Glutamatergic neuron (in vitro differentiated cells): ENCODE measurements around the gene SUPT6H. TPM values are rescaled to one million over a fixed set of nuclear protein-coding genes. Genes with fewer than 3 reads are reported as not detected.
A peak's percentile ranks its signal among the peaks of the same experiment; 100 is the strongest.

ENCODE experiments used
- DNase-seq: peaks from one replicate; pipeline ENCODE4 v3.0.0; 2022
- H3K27ac Mint-ChIP-seq: one replicate; pipeline ENCODE4 v1.8.0; 2020; ENCODE audit warnings: mild to moderate bottlenecking, mixed read lengths, inconsistent platforms; ENCODE audit not compliant: unreplicated experiment
- H3K27me3 Mint-ChIP-seq: one replicate; pipeline ENCODE4 v1.8.0; 2020; ENCODE audit warnings: mild to moderate bottlenecking, moderate library complexity, mixed read lengths, inconsistent platforms; ENCODE audit not compliant: unreplicated experiment
- H3K36me3 Mint-ChIP-seq: one replicate; pipeline ENCODE4 v1.8.0; 2020; ENCODE audit warnings: mild to moderate bottlenecking, mixed read lengths, inconsistent platforms; ENCODE audit not compliant: unreplicated experiment
- H3K4me1 Mint-ChIP-seq: one replicate; pipeline ENCODE4 v1.8.0; 2020; ENCODE audit warnings: mild to moderate bottlenecking, low read depth, mixed read lengths, inconsistent platforms; ENCODE audit not compliant: unreplicated experiment
- H3K4me3 Mint-ChIP-seq: one replicate; pipeline ENCODE4 v1.8.0; 2020; ENCODE audit warnings: mild to moderate bottlenecking, mixed read lengths, inconsistent platforms; ENCODE audit not compliant: unreplicated experiment
- H3K9me3 Mint-ChIP-seq: one replicate; pipeline ENCODE4 v1.8.0; 2020; ENCODE audit warnings: mild to moderate bottlenecking, moderate library complexity, mixed read lengths, inconsistent platforms; ENCODE audit not compliant: unreplicated experiment
- total RNA-seq: library from RNA; stranded (reverse); fragmentation: NEBNext Ultra II Directional; extraction: Animal tissue kit (Norgen Biotek cat#: 25700); gene quantifications from one replicate; pipeline ENCODE4 v1.2.1, GENCODE V29; 2021; ENCODE audit not compliant: unreplicated experiment
- TF ChIP-seq, protein P1 (sequence below): fragments of 200-600 bp; sonication (generic); IDR thresholded peaks from one replicate; pipeline ENCODE4 v1.5.0; 2021; ENCODE audit not compliant: partially characterized antibody, unreplicated experiment

Gene SUPT6H
- total RNA-seq, 1 donor from 2014 or later = 108 TPM

DNA sequence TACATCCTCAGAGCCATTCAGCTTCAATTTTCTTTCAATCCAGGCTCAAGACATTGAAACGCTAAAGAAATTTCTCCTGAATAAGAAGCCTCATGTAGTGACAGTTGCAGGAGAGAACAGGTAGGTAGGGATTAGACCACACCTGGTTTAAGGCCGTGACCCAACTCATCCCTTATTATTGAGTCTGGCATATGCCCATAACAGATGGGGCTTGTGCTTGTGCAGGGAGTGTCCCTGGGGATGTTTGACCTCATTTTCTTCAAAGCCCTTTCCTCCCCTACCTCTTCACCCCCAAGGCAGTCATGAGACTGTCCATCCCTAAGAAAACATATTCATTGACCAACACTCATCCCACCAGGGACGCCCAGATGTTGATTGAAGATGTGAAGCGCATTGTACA lies 24.3 kb downstream of the SUPT6H start:
- Mint-ChIP-seq H3K27me3 (peaks cover 6% of the 10 kb centered on the region), H3K4me3 (peak overlapping the region; percentile 59), H3K9me3 (no peaks in the 10 kb centered on the region), H3K36me3 (peaks cover 17% of the 10 kb centered on the region), H3K27ac (peak overlapping the region; percentile 95), H3K4me1 (peaks cover 13% of the 10 kb centered on the region)
- TF ChIP-seq, protein P1, sequence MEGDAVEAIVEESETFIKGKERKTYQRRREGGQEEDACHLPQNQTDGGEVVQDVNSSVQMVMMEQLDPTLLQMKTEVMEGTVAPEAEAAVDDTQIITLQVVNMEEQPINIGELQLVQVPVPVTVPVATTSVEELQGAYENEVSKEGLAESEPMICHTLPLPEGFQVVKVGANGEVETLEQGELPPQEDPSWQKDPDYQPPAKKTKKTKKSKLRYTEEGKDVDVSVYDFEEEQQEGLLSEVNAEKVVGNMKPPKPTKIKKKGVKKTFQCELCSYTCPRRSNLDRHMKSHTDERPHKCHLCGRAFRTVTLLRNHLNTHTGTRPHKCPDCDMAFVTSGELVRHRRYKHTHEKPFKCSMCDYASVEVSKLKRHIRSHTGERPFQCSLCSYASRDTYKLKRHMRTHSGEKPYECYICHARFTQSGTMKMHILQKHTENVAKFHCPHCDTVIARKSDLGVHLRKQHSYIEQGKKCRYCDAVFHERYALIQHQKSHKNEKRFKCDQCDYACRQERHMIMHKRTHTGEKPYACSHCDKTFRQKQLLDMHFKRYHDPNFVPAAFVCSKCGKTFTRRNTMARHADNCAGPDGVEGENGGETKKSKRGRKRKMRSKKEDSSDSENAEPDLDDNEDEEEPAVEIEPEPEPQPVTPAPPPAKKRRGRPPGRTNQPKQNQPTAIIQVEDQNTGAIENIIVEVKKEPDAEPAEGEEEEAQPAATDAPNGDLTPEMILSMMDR = no peak
- DNase-seq = no peak

DNA sequence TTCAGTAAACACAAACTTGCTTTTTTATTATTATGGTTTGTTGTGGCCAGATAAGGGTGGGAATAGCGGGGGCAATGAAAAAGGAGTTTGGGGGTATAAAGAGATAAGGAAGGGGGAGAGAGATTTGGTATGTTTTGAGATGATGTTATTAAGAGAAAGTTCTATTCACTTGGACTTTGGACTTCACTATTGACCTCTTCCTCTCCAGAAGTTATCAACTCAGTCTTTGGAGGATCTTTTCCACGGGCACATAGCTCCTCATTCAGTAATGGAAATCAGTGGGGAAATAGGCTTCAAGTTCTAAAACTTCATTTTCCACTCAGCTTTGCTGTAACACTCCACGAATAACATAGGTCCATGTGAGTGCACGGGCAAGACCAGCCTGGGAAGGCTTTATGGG lies 26.5 kb downstream of the SUPT6H start:
- Mint-ChIP-seq H3K4me3 (no peak overlapping the region), H3K27me3 (peaks cover 7% of the 10 kb centered on the region), H3K4me1 (peaks cover 13% of the 10 kb centered on the region), H3K9me3 (no peaks in the 10 kb centered on the region), H3K36me3 (peaks cover 17% of the 10 kb centered on the region), H3K27ac (no peak overlapping the region)
- no peak for DNase-seq
- TF ChIP-seq, protein P1 = no peak

DNA sequence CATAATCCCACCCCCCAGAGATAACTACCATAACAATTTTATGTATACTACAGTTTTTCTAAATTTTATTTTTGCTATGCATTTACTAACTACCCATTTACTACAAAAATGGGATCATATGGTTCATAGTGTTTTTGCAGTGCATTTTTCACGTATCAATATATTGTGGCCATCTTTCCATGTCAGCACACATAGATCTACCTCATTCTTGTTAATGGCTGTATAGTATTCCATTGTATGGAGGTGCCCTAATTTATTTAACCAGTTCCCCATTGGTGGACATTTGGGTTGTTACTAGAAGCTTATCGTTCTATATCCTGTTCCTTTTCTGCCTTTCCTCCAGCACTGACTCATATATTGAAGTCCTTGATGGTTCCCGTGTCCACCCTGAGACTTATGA lies 27.0 kb downstream of the SUPT6H start:
- no peaks in the 10 kb centered on the region for H3K9me3 Mint-ChIP-seq
- TF ChIP-seq, protein P1 = no peak
- peaks cover 17% of the 10 kb centered on the region for H3K36me3 Mint-ChIP-seq
- no peak for DNase-seq
- no peak overlapping the region for H3K4me3 Mint-ChIP-seq
- peaks cover 7% of the 10 kb centered on the region for H3K27me3 Mint-ChIP-seq
- H3K4me1 Mint-ChIP-seq = peaks cover 13% of the 10 kb centered on the region
- H3K27ac Mint-ChIP-seq = no peak overlapping the region

DNA sequence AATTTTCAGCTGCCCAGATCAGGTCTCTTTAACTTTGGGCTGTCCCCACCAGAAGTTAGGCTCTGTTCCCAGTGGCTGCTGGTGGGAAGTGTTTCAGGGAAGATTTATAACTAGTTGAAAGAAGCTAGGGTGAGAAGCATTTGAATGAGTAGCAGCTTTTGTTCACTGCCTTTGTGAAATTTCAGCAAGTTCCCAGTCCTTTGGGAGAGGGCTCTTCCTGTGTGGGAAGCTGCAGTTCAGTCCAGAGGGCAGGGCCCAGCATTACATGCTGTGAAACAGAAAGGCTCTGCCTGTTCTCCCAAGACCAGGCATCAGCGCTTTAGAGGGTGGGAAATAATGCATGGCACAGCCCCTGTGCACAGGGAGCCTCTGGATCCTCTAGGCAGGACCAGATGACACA lies 31.9 kb downstream of the SUPT6H start:
- no peak overlapping the region for H3K4me3 Mint-ChIP-seq
- H3K9me3 Mint-ChIP-seq = no peaks in the 10 kb centered on the region
- no peaks in the 10 kb centered on the region for H3K4me1 Mint-ChIP-seq
- no peak for DNase-seq
- H3K27me3 Mint-ChIP-seq = peaks cover 8% of the 10 kb centered on the region
- peaks cover 9% of the 10 kb centered on the region for H3K36me3 Mint-ChIP-seq
- TF ChIP-seq, protein P1 = no peak
- peak overlapping the region; percentile 4 for H3K27ac Mint-ChIP-seq

DNA sequence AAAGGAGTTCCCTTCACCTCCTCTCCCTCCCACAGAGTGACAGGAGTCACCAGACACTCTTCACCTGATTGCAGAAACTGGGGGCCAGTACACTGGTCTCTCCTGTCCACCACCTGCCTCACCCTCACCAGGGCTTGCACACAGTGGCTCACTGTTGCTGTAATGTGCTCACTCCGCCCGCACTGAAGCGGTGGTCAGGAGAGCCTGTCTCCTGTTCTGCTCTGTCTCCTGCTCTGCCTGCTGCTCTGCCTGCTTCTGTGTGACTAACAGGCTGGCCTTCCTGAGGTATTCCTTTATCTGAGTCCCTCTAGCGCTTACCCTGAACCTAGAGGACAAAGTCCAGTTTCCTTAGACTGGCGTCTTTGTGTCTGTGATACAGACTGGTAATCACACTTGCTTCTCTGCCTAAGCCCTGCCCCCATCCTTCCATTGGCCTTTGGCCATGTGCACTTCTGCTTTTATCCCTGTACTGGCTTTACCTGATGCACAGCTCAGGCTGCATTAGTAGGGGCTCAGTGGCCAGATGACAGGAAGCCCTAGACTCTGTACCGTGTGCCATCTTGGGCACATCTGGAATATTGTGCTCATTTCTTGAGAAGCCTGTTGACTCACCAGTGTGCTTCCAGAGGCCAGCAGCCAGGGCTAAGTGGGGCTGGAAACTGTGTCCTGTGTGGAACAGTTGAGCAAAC lies 36.4 kb downstream of the SUPT6H start:
- no peak for DNase-seq
- Mint-ChIP-seq H3K4me1 (no peaks in the 10 kb centered on the region), H3K4me3 (no peak overlapping the region), H3K9me3 (no peaks in the 10 kb centered on the region), H3K27ac (peak overlapping the region; percentile 46), H3K27me3 (peaks cover 8% of the 10 kb centered on the region), H3K36me3 (no peaks in the 10 kb centered on the region)
- TF ChIP-seq, protein P1 = no peak
